HG03175 (cell line): ENCODE results near the gene NOXA1.
A peak's percentile ranks its signal among the peaks of the same experiment; 100 is the strongest.
"Not testable (repeated sequence)": the region's sequence is repeated elsewhere in the genome, so short reads cannot be mapped to it uniquely, and the experiment has no call there.

Experiments
- ATAC-seq: cut with Tn5 transposase; IDR thresholded peaks from one replicate; pipeline ENCODE4 v1.9.1; 2021; ENCODE audit warnings: mild to moderate bottlenecking, moderate library complexity; ENCODE audit not compliant: unreplicated experiment

NOXA1 gene, protein sequence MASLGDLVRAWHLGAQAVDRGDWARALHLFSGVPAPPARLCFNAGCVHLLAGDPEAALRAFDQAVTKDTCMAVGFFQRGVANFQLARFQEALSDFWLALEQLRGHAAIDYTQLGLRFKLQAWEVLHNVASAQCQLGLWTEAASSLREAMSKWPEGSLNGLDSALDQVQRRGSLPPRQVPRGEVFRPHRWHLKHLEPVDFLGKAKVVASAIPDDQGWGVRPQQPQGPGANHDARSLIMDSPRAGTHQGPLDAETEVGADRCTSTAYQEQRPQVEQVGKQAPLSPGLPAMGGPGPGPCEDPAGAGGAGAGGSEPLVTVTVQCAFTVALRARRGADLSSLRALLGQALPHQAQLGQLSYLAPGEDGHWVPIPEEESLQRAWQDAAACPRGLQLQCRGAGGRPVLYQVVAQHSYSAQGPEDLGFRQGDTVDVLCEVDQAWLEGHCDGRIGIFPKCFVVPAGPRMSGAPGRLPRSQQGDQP

DNA sequence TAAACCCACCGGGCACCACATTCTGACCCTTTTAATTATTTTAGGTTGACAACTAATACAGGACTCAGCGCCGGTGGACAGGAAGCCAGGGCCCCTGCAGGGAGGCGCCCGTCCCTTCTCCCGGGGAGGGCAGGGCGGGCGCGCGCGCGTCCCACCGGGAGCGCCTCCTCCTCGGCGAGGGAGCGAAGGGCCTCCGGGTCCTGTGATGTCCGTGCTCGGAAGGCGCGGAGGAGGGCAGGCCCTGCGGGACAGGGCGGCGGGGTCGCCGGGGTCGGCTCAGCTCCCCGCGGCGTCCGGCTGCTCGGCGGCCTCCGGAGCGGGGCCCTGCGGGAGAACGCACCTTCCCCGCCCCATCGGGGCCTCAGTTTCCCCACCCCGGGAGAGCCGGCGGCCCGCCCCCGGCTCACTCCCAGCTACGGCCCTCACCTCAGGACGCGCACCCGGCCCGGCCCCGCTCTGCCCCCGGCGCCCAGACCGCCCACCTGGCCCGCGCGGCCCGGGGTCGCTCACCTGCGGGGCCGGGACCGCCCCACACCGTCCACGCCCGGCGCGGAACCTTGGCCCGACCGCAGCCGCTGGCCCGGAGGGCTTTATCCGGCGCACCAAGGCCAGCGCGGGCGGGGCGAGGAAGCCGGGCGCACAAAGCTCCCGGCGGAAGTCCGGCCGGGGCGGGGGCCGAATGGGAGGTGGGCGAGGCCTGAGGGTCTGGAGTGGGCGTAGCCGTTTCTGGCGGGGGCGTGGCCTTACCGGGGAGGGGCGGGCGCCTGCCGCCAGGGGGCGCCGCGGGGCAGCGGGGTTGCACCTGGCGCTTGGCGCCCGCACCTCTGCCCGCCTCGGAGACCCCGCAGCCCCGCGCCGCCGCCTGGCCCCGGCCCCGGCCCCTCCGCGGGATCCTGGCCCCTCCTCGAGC is at the start of gene NOXA1, which contains the start of gene EXD3:
NOXA1 (plus strand) TSS at position 790 of the 910 bp plus-strand sequence. CDS start 137 bp downstream, outside the sequence.
EXD3 (minus strand) TSS at position 559 of the 910 bp plus-strand sequence. CDS start 27,805 bp downstream, outside the sequence.
- ATAC-seq, result peak; percentile 82

DNA sequence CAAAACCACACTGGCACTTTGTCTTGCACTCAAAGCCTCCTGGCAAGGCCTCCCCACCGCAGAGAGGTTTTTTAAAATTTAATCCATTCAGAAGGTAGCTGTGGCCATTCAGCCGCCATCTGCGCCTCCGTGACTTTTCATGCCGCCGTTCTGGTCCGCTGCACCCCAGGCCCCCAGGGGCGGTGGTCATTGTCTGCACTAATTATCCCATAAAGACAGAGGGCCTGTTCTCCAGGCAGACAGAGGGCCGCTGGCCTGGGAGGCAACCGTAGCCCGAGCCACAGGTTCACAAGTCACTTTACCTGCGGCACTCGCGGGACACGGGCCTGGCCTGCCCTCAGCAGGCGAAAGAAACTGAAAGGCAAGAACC is 49.6 kb upstream of the NOXA1 start:
- no peak for ATAC-seq

DNA sequence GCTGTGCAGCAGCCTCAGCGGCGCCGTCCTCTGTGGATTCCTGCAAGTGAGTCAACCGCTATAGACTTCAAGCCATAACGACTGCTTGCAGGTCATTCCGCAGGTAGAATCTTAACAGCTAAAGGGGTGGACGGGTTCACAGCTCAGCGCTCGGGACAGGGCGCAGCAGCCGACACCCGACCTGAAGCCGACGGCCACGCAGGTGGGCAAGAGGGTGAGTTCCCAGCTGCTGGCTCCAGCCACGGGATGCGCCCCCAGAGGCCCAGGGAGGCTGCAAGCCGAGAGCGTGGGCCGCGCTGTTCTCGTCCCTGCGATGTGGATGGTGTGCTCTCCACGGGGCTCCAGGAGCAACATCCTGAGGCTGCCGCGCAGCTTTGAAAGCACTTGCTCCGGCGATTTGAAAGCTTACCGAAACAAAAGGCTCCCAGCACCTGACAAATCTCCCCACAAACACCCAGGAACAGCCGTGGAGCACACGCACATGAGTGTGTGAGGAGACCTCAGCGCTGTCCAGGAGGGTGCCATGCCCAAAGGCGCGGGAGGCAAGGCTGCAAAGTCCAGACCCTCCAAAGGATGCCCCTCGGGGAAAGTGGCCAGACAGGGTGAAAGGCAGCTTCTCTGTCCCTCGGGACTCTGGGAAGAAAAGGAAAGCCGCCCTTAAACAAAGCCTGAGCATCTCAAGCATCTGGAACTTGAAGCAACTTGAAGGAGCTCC is 48.9 kb upstream of the NOXA1 start:
- no peak for ATAC-seq

DNA sequence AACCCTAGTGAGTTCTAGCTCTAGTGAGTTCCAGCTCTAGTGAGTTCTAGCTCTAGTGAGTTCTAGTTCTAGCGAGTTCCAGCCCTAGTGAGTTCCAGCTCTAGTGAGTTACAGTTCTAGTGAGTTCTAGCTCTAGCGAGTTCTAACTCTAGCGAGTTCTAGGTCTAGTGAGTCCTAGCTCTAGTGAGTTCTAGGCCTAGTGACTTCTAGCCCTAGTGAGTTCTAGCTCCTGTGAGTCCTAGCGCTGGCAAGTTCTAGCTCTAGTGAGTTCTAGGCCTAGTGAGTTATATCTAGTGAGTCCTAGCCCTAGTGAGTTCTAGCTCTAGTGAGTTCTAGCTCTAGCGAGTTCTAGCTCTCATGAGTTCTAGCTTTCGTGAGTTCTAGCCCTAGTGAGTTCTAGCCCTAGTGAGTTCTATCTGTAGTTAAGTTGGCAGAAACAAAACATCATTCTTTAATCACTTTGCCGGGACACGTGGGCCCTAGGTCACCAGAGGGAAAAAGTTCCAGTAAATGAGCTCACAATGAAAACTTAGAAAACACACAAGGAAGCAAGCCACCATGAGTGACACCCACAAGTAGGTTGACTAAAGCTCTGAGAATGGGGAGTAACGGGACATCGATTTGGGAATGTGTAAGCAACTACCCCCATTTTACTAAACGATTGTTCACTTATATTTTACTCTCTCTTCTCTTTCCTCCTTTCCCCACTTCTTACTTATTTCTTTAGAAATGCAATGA is 47.7 kb upstream of the NOXA1 start:
- no peak for ATAC-seq

DNA sequence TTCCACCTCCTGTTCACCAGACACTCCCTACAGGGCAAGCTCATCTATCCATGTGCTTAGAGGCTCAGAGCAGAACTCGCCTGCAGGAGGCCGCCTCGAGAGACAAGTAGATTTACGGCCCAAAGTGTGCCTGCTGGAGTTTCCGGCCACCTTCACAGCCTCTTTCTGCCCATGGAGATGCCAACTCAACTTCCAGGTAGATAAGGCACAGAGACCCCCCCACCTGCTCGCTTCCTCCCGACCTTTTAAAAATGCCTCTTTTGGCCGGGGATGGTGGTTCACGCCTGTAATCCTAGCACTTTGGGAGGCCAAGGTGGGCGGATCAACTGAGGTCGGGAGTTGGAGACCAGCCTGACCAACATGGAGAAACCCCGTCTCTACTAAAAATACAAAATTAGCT is 46.8 kb upstream of the NOXA1 start:
- no peak for ATAC-seq

DNA sequence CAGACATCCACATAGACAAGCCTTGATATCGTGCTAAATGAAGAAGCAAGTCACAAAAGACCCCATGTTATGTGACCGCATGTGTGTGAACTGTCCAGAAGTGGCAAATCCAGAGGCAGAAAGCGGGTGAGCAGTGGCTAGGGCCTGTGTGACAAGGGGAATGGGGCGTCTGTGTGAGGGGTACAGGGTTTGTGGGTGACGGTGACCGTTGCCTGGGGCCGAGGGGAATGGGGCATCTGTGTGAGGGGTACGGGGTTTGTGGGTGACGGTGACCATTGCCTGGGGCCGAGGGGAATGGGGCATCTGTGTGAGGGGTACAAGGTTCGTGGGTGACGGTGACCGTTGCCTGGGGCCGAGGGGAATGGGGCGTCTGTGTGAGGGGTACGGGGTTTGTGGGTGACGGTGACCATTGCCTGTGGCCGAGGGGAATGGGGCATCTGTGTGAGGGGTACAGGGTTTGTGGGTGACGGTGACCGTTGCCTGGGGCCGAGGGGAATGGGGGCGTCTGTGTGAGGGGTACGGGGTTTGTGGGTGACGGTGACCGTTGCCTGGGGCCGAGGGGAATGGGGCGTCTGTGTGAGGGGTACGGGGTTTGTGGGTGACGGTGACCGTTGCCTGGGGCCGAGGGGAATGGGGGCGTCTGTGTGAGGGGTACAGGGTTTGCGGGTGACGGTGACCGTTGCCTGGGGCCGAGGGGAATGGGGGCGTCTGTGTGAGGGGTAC is 44.3 kb upstream of the NOXA1 start:
- ATAC-seq, result not testable (repeated sequence)

DNA sequence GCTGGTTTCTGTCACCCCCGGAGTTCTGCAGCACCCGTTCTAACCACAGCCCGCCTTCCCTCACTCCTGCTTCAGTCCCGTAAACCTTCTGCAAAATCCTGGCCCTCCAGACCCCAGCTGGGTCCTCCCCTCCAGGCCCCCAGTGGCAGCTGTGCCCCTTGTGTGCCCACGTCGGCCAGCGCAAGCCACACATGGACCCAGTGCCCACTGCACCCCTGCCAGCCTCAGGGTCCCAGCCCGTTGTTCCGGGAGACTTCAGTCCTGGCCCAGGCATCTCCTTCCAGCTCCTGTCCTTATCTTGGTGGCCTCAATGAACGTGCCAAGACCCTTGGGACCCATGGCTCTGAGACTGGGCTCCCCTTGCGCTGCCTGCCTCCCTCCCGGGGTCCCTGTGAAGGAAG is 43.4 kb upstream of the NOXA1 start:
- no peak for ATAC-seq

DNA sequence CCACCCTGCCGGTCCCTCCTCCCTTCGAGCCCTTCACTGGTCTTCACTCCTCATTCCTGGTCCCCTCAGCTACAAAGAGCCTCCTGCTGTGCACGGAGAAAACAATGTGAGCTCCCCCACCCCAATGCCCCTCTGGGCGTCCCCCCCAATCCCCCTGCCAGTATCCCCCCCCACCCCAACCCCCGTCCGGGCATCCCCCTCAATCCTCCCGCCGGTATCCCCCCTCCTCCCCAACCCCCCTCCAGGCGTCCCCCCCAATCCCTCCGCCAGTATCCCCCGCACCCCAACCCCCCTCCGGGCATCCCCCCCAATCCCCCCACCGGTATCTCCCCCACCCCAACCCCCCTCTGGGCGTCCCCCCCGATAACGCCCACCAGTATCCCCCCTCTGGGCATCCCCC is 43.0 kb upstream of the NOXA1 start:
- no peak for ATAC-seq

DNA sequence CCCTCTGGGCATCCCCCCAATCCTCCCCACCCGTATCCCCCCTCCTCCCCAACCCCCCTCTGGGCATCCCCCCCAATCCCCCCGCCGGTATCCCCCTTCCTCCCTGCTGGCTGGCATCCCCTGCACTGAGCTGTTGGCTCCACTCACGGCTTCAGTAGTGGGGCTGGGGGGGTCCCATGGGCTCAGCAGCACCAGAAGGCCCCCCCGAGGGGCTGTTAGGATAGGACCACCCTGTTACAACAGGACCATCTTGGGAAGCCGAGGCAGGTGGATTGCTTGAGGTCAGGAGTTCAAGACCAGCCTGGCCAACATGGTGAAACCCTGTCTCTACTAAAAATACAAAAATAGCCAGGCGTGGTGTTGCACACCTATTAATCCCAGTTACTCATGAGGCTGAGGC is 42.6 kb upstream of the NOXA1 start:
- ATAC-seq, result no peak

DNA sequence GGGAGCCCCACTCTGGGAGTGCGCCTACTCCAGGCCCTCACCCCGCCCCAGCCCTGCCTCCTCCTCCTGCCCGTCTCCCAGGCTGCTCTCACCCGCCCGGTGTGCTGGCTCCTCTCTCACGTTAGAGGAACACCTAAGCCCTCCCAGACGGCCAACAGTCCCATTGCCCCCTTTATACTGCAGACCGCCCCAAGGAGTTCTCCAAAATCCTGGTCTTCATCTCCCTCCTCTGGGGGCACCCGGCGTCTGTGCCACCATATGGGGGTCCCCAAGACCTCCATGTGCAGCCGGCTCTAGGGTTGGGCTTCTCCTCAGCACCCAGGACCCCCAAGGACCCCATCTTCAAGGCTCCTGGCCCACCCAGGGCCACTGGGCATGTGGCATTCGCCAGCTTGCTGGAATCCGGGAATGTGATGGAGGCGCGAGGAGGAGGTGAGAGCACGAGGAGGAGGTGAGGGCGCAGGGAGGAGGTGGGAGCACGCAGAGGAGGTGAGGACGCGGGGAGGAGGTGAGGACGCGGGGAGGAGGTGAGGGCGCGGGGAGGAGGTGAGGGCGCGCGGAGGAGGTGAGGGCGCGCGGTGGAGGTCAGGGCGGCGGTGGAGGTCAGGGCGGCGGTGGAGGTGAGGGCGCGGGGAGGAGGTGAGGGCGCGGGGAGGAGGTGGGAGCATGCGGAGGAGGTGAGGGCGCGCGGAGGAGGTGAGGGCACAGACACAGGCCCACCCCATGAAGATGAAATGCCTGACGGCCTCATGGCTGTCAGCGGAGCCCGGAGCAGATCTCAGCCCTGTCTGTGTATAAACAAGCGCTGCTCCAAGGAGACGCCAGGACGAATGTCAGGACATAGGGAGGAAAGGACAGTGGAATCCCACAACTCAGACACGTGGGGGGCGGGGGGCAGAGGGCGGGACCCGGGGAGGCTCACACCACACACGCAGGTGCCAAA is 41.4 kb upstream of the NOXA1 start:
- no peak for ATAC-seq

DNA sequence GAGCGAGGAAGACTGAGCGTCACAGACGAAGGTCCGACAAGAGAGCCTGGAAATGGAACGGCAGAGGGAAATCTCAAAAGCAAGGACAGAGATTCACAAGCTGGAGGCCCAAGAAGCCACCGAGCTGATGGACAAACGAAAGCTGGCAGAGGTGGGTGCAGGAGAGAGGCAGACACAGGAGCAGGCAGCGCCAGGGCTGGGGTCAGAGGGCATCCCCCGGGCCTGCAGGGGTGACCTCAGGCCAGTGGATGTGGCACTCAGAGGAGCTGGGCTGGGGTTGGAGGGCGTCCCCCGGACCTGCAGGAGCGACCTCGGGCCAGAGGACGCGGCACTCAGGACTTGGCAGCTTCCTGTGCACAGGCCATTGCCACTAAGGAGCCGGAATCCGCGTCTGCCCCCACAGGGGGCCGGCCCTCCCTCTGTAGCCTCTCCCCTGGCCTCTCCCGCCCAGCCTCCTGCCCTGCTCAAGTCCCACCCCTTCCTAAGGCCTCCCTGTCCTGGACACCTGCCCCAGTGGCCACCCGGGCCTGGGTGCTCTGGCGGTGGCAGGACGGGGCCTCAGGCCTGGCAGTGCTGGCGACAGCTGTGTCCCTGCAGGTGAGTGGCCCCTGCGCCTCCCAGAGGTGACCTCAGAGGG is 40.6 kb upstream of the NOXA1 start:
- ATAC-seq, result no peak

DNA sequence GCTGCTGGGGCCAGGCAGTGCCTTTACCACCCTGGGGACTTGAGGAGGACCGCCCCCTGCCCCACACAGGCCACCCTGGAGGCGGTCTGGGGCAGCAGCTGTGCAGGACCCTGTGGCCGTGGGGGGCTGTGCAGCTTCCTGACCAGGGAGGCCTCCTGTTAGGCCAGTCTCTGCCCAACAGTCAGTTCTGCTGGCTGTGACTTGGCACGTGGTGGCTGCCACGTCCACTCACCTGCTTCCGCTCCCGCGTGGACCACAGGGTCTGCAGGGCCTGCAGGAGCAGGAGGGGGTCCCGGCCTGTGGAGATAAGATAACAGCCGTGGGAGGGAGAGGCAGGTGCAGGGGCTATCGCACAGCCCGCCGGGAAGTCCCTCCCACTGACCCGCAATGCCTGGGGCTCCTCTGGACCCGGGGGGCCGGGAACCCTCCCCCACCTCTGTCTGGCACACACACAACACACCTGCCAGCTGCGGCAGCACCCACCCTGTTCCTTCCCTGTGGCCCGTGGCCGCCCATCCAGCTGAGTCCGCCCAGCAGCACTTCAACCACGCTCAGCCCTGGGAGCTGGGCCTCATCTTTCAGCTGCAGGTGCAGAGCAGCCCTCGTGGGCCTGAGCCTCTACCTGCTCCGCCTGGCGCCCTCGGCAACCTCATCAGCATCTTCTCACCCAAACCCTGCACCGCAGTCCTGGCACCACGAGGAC is 40.0 kb upstream of the NOXA1 start:
- ATAC-seq, result no peak

DNA sequence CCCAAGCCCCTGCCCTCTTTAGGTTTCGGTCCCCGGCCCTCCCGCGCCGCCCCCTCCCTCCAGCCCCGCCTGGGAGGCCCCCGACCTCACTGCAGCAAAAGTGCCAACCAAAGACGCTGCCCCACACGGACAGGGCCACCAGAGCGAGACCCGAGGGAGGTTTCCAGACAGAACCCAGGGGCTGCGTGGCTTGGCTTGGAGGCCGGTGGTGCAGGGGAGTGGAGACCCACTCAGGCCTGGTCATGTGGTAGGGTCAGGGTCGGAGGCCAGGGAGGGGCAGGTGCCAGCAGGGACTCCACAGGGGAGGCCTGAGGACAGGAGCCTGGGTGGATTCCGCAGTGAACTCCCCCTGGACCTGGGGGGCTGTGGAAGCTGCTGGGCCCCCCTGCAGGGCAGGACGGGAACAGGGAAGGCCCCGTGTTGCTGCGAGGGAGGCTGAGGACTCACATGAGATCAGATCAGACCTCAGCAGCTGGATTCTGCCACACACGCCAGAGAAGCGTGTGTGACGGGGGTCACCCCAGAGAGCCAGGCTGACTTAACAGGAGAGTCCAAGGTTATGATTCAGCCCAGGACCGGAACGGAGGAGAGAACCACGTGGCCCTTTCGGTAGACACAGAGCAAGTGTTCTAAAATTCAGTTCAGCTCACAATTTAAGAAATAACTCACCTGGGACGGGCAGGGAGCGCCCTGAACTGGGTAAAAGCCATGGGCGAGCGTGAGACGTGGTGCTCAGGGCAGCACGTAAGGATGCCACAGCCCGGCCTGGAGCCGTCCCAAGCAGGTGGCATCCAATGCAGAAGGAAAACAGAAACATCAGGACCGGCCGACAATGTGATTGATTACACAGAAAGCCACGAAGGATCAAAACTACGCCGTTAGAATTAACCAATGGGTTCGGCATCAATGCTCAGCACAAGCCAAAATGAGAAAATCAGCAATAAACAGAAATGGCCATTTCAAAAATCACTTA is 39.1 kb upstream of the NOXA1 start:
- no peak for ATAC-seq

DNA sequence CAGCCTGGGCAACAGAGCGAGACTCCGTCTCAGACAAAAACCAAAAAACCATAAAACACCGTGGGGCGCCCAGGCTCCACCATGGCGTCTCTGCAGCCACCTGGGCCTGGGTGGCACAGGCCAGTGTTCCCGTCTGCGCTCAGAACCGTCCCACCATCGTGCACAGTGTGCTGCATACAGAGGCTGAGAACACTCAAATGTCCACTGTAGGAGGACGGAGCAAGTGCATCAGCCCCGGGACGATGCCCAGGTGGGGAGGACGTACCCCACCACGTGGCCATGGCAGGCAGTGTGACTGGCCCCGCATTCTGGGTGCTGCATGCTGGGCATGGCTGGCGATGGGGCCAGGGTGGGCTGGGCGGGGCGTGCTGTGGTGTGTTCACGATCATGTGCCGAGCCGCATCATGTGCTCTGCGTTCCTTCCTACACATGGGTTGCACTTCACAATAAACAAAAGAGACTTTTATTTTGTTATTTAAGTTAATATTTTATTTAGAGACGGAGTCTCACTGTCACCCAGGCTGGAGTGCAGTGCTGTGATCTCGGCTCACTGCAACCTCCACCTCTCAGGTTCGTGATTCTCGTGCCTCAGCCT is 38.0 kb upstream of the NOXA1 start:
- ATAC-seq, result no peak

DNA sequence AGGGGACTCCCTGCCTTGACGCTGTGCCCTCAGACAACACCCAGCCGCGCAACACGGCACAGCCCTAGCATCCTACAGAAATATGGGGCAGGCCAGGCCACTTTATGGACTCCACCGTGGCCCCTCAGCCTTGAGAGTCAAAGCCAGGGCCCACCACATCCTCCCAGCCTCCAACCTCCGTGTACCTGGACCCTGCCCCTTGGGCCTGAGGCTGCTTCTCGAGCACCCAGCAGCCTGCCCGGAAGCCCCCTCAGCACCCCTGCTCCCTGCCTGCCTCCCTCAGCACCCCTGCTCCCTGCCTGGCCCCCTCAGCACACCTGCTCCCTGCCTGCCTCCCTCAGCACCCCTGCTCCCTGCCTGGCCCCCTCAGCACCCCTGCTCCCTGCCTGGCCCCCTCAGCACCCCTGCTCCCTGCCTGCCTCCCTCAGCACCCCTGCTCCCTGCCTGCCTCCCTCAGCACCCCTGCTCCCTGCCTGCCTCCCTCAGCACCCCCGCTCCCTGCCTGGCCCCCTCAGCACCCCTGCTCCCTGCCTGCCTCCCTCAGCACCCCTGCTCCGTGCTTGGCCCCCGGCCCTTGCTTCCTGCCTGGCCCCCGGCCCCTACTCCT is 36.6 kb upstream of the NOXA1 start:
- not testable (repeated sequence) for ATAC-seq
